Measurements from ENCODE around the gene SNRPD3. TPM values are rescaled to one million over a fixed set of nuclear protein-coding genes. Genes with fewer than 3 reads are reported as not detected.

Gene SNRPD3
- total RNA-seq, 1 experiment from 2014 or later, result 339 TPM

DNA sequence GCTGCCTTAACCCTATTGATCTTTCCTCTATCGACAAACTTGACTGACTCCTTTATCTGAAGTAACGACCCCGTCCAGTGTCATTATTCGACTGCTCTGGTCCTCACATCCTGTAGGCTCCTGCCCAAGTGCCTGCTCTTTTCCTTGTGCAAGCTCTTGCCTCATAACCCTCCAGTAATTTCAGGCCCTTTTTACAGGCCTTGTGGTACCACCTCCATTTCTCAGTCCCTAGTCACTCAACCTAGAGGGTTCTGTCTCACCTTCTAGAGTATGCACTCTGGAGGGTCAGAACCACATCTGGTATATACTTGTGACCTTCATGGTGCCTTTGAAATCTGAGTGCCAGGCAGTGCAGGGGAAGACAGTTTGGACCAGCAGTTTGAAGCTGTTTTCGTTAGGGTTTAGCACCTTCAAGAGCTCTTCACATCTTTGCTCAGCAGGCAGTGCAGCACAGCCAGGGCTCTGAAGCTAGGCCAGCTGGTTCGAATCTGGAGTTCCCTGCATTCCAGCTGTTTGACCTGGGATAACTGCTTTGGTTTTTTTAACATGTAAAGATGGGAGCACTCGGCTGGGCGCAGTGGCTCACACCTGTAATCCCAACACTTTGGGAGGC is 11.2 kb downstream of the SNRPD3 start:
- no peak for DNase-seq (ENCODE audit: low read depth)

DNA sequence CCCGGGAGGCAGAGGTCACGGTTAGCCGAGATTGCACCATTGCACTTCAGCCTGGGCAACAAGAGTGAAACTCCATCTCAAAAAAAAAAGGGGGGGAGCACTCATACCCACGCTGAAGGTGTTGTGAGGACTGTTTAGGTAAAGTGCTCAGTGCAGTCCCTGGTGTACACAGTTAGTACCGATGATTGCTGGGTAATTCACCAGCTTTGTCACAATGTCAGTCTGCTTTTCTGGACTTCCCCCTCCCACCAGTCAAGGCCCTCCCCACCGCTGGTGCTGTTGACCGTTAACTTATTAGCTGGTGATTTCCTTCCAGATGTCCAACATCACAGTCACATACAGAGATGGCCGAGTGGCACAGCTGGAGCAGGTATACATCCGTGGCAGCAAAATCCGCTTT is 11.9 kb downstream of the SNRPD3 start:
- no peak for DNase-seq (ENCODE audit: low read depth)

GRCh38 chr22:24571266-24571665 is 15.5 kb downstream of the SNRPD3 start:
- no peak for DNase-seq (ENCODE audit: low read depth)

GRCh38 chr22:24576778-24577177 is 21.0 kb downstream of the SNRPD3 start:
- DNase-seq (ENCODE audit: low read depth), result no peak

GRCh38 chr22:24578355-24579257 is 22.8 kb downstream of the SNRPD3 start:
- DNase-seq (ENCODE audit: low read depth), result no peak

GRCh38 chr22:24579258-24579601 is 23.4 kb downstream of the SNRPD3 start:
- DNase-seq (ENCODE audit: low read depth), result no peak

DNA sequence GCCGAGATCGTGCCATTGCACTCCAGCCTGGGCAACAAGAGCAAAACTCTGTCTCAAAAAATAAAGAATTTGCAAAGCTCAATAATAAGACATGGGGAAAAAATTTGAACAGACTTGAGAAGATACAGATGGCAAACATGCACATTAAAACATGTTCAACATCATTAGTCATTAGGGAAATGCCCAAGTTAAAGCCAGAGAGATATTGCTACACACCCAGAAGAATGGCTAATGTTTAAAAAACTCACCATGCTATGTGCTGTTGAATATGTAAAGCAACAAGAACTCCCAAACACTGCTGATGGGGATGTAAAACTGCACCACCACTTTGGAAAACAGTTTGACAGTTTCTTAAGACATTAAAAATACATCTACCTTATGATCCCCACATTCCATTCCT is 24.5 kb downstream of the SNRPD3 start:
- DNase-seq (ENCODE audit: low read depth), result no peak

- DNase-seq (ENCODE audit: low read depth), result no peak
Measured at GRCh38 chr22:24582056-24582814, 26.4 kb downstream of the SNRPD3 start.

- DNase-seq (ENCODE audit: low read depth), result no peak
Measured at GRCh38 chr22:24583221-24584165, 27.7 kb downstream of the SNRPD3 start.

DNA sequence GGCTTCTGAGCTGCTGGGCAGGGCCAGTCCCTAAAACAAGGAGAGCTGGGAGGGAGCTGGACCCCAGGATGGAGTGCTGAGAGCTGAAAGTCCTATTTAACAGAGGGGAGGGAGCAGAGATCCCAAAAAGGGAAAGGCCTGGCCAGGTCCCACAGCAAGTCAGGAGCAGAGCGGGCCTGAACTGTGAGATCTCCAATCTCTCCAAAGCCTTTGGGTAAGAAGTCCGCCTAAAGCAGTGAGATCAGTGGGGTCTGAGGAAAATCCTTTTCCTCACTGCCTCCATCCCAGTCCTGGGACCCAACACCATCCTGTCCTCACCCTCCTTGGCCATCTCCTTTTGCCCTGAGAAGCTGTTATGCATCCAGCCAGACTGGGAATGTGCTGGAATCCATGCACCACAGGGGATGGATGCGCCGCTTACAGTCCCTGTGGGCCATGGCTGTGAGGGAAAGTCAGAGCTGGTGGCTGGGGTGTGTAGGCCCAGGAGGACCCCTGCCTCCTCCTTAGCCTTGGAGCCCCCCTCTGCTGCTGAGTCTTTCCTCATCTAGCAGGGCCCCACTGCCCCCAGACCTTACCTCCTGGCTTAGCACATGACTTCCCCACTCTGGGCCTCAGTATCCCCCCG is 28.5 kb downstream of the SNRPD3 start:
- no peak for DNase-seq (ENCODE audit: low read depth)

- no peak for DNase-seq (ENCODE audit: low read depth)
Measured at GRCh38 chr22:24584871-24585411, 29.1 kb downstream of the SNRPD3 start.

DNA sequence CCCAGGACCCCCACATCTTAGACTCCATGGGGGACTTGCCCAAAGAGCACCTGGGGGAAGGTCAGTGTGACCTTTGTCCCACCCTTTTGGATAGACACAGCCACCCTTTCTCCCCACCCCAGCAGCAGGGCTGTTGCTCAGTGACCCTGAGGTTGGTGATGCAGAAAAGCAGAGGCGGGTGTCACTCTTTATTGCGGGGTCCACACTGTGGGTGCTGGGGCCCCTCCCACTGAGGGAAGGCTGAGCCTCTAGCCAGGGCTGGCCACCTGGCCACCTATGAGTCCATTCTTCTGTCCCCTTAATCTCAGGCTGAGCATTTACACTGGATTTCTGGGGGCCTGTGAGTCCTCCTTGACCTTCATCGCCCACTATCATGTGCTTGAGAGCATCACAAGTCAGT is 29.7 kb downstream of the SNRPD3 start:
- no peak for DNase-seq (ENCODE audit: low read depth)

DNA sequence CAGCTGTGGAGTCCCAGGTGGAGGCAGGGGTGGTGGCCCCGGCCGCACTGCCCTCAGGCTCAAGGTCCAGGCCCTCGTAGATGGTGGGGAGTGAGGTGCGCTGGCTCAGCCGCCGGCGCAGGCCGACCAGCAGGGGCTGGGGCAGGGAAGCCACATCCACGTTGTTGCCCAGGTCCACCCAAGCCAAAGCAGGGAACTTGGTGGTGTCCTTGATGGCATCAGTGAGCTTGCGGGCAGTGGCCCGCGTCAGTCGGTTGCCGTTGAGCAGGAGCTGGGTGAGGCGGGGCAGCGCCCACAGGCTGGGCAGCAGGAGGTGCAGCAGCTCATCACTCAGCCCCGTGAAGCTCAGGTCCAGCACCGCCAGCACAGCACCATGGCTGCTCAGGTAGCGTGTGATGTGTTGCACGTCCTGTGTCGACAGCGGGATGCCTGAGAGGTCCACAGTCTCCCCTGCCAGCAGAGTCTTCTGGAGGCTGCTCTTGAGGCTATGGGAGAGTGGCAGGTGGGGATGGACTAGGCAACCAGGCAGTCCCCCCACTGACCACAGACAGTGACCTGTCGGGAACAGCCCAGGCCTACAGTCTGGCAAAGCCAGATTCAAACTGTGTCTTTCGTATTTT is 30.2 kb downstream of the SNRPD3 start:
- no peak for DNase-seq (ENCODE audit: low read depth)

GRCh38 chr22:24587251-24587650 is 31.5 kb downstream of the SNRPD3 start:
- no peak for DNase-seq (ENCODE audit: low read depth)

- no peak for DNase-seq (ENCODE audit: low read depth)
Measured at GRCh38 chr22:24587948-24588347, 32.1 kb downstream of the SNRPD3 start.

DNA sequence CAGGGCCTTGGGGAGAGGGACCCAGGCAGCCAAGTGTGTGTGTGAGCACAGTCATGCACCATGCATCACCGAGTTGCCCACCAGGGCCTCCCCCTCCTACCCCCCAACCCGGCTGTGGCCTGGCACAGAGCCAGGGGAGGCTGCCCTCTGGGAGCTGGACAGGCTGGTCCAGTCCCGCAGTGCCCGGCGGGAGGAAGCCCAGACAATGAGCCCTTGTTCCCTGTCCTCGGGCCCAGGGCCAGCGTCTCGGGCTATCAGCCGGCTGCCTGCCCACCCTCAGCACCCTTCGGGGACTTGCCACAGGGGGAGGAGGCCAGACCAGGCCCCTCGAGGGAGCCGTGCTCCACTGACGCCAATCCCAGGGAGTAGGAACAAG is 32.6 kb downstream of the SNRPD3 start:
- peak; percentile 66 for DNase-seq (ENCODE audit: low read depth)

DNA sequence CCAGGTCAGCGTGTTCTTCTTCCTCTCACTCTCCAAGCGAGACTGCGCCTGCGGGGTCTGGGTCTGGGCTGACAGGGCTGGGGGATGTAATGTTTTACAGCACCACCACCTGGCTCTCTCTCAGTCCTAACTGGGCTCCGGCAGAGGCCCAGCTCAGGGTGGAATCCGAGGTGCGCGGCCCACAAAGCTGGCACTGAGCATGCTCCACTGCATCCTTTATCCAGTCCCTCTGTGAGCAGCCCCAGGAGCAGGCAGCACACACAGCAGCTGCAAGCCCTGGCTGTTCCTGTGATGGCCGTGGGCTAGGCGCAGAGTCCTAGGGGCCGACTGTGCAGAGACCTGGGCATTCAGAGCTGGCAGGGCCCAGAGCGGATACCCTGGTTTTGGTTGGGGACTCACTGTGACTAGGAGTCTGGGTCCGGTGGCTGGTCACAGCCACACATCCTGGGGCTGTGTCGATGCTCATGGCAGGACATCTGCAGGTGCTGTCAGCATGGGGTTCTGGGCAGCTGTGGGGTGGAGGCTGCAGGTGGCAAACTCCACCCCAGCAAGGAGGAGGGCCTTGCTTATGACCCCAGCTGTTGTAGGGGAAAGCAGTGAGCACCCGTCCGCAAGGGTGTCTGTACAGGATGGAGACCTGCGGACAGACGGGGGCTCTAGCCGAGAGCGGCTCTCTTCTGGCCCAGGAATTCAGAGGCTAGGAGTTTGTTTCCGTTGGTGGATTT is 33.1 kb downstream of the SNRPD3 start:
- no peak for DNase-seq (ENCODE audit: low read depth)

DNA sequence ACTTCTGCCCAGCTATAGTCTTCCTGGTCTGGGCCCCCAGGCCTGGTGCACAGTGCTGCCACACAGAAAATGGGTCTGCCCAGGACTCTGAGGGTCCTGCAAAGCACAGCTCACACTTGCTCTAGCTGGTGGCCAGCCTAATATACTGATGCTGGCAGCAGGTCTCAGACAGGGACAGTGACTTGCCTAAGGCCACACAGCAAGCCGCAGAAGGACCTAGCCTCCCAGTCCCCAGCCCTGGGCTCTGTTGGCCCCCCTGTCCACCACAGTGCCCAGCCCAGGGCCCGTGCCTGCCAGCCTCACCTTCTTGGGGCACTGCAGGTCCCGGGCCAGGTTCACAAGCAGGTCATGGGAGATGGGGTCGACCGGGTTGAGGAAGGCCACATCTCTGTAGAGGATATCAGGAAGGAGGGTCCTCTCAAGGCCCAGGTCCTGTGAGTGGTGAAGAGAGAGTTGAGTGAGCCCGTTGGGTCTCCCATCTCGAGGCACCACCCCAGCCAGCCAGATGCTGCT is 33.8 kb downstream of the SNRPD3 start:
- no peak for DNase-seq (ENCODE audit: low read depth)

- DNase-seq (ENCODE audit: low read depth), result no peak
Measured at GRCh38 chr22:24590596-24591173, 34.9 kb downstream of the SNRPD3 start.

All from HT1080 (cell line).